Neural progenitor cell (in vitro differentiated cells): ENCODE data around the gene FBXO40.

Experiments
- CTCF ChIP-seq: fragments of 200-600 bp; sonication (generic); IDR thresholded peaks from 2 replicates; pipeline ENCODE4 v1.5.1; 2017; ENCODE audit warnings: antibody characterized with exemption, mild to moderate bottlenecking
- EZH2 ChIP-seq: fragments of 200-600 bp; sonication (generic); IDR thresholded peaks from 2 replicates; pipeline ENCODE4 v1.6.1; 2017; ENCODE audit warnings: antibody characterized with exemption, mild to moderate bottlenecking, moderate library complexity
- EZH2phosphoT487 ChIP-seq: fragments of 200-600 bp; sonication (generic); IDR thresholded peaks from 2 replicates; pipeline ENCODE4 v1.6.1; 2017; ENCODE audit warnings: antibody characterized with exemption

DNA sequence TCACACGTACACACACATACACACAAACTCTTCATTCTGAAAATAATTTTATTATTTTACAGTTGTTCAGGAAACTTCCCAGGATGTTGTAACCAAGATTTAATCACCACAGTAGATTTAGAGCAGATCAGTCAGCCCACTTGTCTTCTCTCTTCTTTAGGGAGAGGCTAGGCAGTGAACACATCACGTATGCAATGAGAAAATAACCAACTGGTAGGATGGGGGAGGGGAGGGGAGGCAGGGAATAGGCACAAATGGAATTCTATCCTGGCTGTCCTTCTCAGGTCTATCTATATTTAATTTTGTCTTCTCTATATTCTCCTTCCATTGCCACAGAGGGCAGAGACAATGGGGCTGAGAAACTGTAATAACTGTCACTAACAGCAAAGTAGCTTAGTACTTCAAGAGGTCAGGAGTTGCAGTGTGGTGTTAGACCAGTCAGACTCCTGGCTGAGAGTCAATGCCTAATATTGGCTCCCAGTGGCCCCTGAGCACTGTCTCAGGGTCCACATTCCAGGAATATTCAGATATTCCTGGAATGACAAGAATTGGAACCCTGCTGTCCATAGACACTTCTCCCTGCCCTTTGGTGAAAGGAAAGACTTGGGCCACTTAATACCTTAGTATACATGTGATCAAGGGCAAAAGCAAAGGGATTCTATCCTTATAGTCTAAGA, 70.1 kb downstream of the FBXO40 start:
- TF ChIP-seq CTCF (no peak), EZH2 (no peak), EZH2phosphoT487 (no peak)
